Kidney epithelial cell (primary cell): ENCODE data around the gene SH3BGRL. TPM values are rescaled to one million over a fixed set of nuclear protein-coding genes. Genes with fewer than 3 reads are reported as not detected.

Experiments used
- total RNA-seq: library from RNA; depleted of rRNA; stranded (reverse); fragments of >200 nt; gene quantifications from 2 replicates; pipeline ENCODE4 v1.2.3, GENCODE V29; 2015

Gene SH3BGRL
- total RNA-seq, 1 donor from 2014 or later = 32.9 TPM

Other genes with a start within 250 kb of the SH3BGRL start
- 0.96 and 2.0 TPM in 2 replicates for gene HMGN5, start 189 bp upstream of the SH3BGRL start, total RNA-seq